Suppressor macrophage (primary cell): Measurements from ENCODE around the gene TADA1.

ENCODE experiments used
- DNase-seq, 4 experiments: peaks; one replicate each; pipeline ENCODE4 v3.0.0-alpha.2; 2020 to 2022
- total RNA-seq, 17 experiments: gene quantifications; one replicate each; lab custom pipeline; 2026; ENCODE audit warnings: mixed read lengths in 6 of 17, inconsistent platforms in 3 of 17; lab: John Stamatoyannopoulos, UW

TADA1 gene
- 1.8 to 16.7 (median 11.4) reads per million in 17 experiments for total RNA-seq

GRCh38 chr1:166875734-166876539 lies at the start of gene TADA1:
TADA1 (minus strand) TSS chr1:166876264; CDS start chr1:166876233, 31 bp downstream.
- peak; percentile 96 to 98 (median 98) for DNase-seq

GRCh38 chr1:166924823-166925541 lies 48.9 kb upstream of the TADA1 start:
- peak in 1 of 4 experiments; percentile 7 for DNase-seq

GRCh38 chr1:166920561-166921475 lies 44.8 kb upstream of the TADA1 start:
- peak in 3 of 4 experiments; percentile 17 to 55 (median 30) for DNase-seq

- no peak for DNase-seq
These were observed 42.9 kb upstream of the TADA1 start for GRCh38 chr1:166918956-166919316.

GRCh38 chr1:166918088-166918955 lies 42.3 kb upstream of the TADA1 start:
- DNase-seq, result no peak

- no peak for DNase-seq
These were observed 39.9 kb upstream of the TADA1 start for GRCh38 chr1:166915941-166916340.

GRCh38 chr1:166915042-166915441 lies 39.0 kb upstream of the TADA1 start:
- no peak for DNase-seq

GRCh38 chr1:166914111-166914510 lies 38.0 kb upstream of the TADA1 start:
- DNase-seq, result no peak

- DNase-seq, result no peak
These were observed 35.6 kb upstream of the TADA1 start for GRCh38 chr1:166911624-166912023.

- peak; percentile 77 to 82 (median 80) for DNase-seq
These were observed 34.4 kb upstream of the TADA1 start for GRCh38 chr1:166910396-166910994.

GRCh38 chr1:166908942-166909341 lies 32.9 kb upstream of the TADA1 start:
- peak in 2 of 4 experiments; percentile 20 to 28 for DNase-seq

GRCh38 chr1:166907763-166908162 lies 31.7 kb upstream of the TADA1 start:
- peak; percentile 36 to 60 (median 52) for DNase-seq

- DNase-seq, result no peak
These were observed 31.0 kb upstream of the TADA1 start for GRCh38 chr1:166907051-166907450.

GRCh38 chr1:166906647-166907046 lies 30.6 kb upstream of the TADA1 start:
- no peak for DNase-seq

GRCh38 chr1:166905900-166906299 lies 29.8 kb upstream of the TADA1 start:
- DNase-seq, result no peak

- DNase-seq, result no peak
These were observed 29.1 kb upstream of the TADA1 start for GRCh38 chr1:166905136-166905535.

- DNase-seq, result peak; percentile 72 to 90 (median 83)
These were observed 27.2 kb upstream of the TADA1 start for GRCh38 chr1:166903232-166903631.

- DNase-seq, result peak; percentile 69 to 96 (median 84)
These were observed 26.2 kb upstream of the TADA1 start for GRCh38 chr1:166902279-166902678.

GRCh38 chr1:166900987-166901386 lies 24.9 kb upstream of the TADA1 start:
- DNase-seq, result peak in 1 of 4 experiments; percentile 6

GRCh38 chr1:166899769-166900168 lies 23.7 kb upstream of the TADA1 start:
- no peak for DNase-seq

GRCh38 chr1:166895766-166896165 lies 19.7 kb upstream of the TADA1 start:
- DNase-seq, result no peak
